ENCODE data around the gene SCNN1B. TPM values are rescaled to one million over a fixed set of nuclear protein-coding genes. Genes with fewer than 3 reads are reported as not detected.
"Not testable (repeated sequence)": the region's sequence is repeated elsewhere in the genome, so short reads cannot be mapped to it uniquely, and the experiment has no call there.

SCNN1B gene
- total RNA-seq, 1 donor from 2014 or later, result not detected

GRCh38 chr16:23373436-23374219, 71.5 kb downstream of the SCNN1B start:
- H3K4me3 Mint-ChIP-seq, result no peak overlapping the region
- H3K27ac Mint-ChIP-seq, result no peak overlapping the region
- H3K36me3 Mint-ChIP-seq (ENCODE audit: low read depth), result no peaks in the 10 kb centered on the region
- H3K9me3 Mint-ChIP-seq, result no peaks in the 10 kb centered on the region
- H3K4me1 Mint-ChIP-seq (ENCODE audit: low read depth), result no peaks in the 10 kb centered on the region
- intact Hi-C loops (cut with micrococcal nuclease), result no loop called here
- H3K27me3 Mint-ChIP-seq (ENCODE audit: insufficient read depth), result peaks cover under 1% of the 10 kb centered on the region
- DNase-seq (ENCODE audit: low spot score), result no peak

- Mint-ChIP-seq H3K4me3 (no peak overlapping the region), H3K9me3 (no peaks in the 10 kb centered on the region), H3K27ac (no peak overlapping the region), H3K27me3 (ENCODE audit: insufficient read depth) (no peaks in the 10 kb centered on the region), H3K36me3 (ENCODE audit: low read depth) (no peaks in the 10 kb centered on the region), H3K4me1 (ENCODE audit: low read depth) (no peaks in the 10 kb centered on the region)
- intact Hi-C loops (cut with micrococcal nuclease), result no loop called here
- no peak for DNase-seq (ENCODE audit: low spot score)
Measured at GRCh38 chr16:23374721-23375510, 72.8 kb downstream of the SCNN1B start.

- intact Hi-C loops (cut with micrococcal nuclease), result no loop called here
- no peak overlapping the region for H3K4me3 Mint-ChIP-seq
- no peaks in the 10 kb centered on the region for H3K36me3 Mint-ChIP-seq (ENCODE audit: low read depth)
- no peak for DNase-seq (ENCODE audit: low spot score)
- H3K27me3 Mint-ChIP-seq (ENCODE audit: insufficient read depth), result no peaks in the 10 kb centered on the region
- no peaks in the 10 kb centered on the region for H3K4me1 Mint-ChIP-seq (ENCODE audit: low read depth)
- H3K9me3 Mint-ChIP-seq, result no peaks in the 10 kb centered on the region
- H3K27ac Mint-ChIP-seq, result no peak overlapping the region
Measured at GRCh38 chr16:23375643-23376042, 73.5 kb downstream of the SCNN1B start.

GRCh38 chr16:23377071-23377931, 75.2 kb downstream of the SCNN1B start:
- Mint-ChIP-seq H3K27me3 (ENCODE audit: insufficient read depth) (no peaks in the 10 kb centered on the region), H3K27ac (no peak overlapping the region), H3K36me3 (ENCODE audit: low read depth) (no peaks in the 10 kb centered on the region), H3K9me3 (no peaks in the 10 kb centered on the region), H3K4me1 (ENCODE audit: low read depth) (no peaks in the 10 kb centered on the region), H3K4me3 (no peak overlapping the region)
- DNase-seq (ENCODE audit: low spot score), result no peak
- intact Hi-C loops (cut with micrococcal nuclease), result no loop called here

- no peaks in the 10 kb centered on the region for H3K4me1 Mint-ChIP-seq (ENCODE audit: low read depth)
- H3K4me3 Mint-ChIP-seq, result no peak overlapping the region
- H3K27ac Mint-ChIP-seq, result no peak overlapping the region
- no peaks in the 10 kb centered on the region for H3K36me3 Mint-ChIP-seq (ENCODE audit: low read depth)
- no peaks in the 10 kb centered on the region for H3K27me3 Mint-ChIP-seq (ENCODE audit: insufficient read depth)
- intact Hi-C loops (cut with micrococcal nuclease), result no loop called here
- DNase-seq (ENCODE audit: low spot score), result no peak
- H3K9me3 Mint-ChIP-seq, result no peaks in the 10 kb centered on the region
Measured at GRCh38 chr16:23378256-23378655, 76.2 kb downstream of the SCNN1B start.

GRCh38 chr16:23378921-23379320, 76.8 kb downstream of the SCNN1B start:
- no peaks in the 10 kb centered on the region for H3K36me3 Mint-ChIP-seq (ENCODE audit: low read depth)
- H3K9me3 Mint-ChIP-seq, result no peaks in the 10 kb centered on the region
- no peaks in the 10 kb centered on the region for H3K27me3 Mint-ChIP-seq (ENCODE audit: insufficient read depth)
- H3K4me3 Mint-ChIP-seq, result no peak overlapping the region
- intact Hi-C loops (cut with micrococcal nuclease), result no loop called here
- no peak overlapping the region for H3K27ac Mint-ChIP-seq
- DNase-seq (ENCODE audit: low spot score), result no peak
- H3K4me1 Mint-ChIP-seq (ENCODE audit: low read depth), result no peaks in the 10 kb centered on the region

- intact Hi-C loops (cut with micrococcal nuclease), result no loop called here
- Mint-ChIP-seq H3K27me3 (ENCODE audit: insufficient read depth) (no peaks in the 10 kb centered on the region), H3K4me1 (ENCODE audit: low read depth) (no peaks in the 10 kb centered on the region), H3K9me3 (no peaks in the 10 kb centered on the region), H3K27ac (no peak overlapping the region), H3K36me3 (ENCODE audit: low read depth) (no peaks in the 10 kb centered on the region), H3K4me3 (no peak overlapping the region)
- DNase-seq (ENCODE audit: low spot score), result no peak
Measured at GRCh38 chr16:23379707-23380106, 77.6 kb downstream of the SCNN1B start.

GRCh38 chr16:23380501-23380951, 78.4 kb downstream of the SCNN1B start:
- H3K9me3 Mint-ChIP-seq, result no peaks in the 10 kb centered on the region
- no peak for DNase-seq (ENCODE audit: low spot score)
- no peak overlapping the region for H3K27ac Mint-ChIP-seq
- no peaks in the 10 kb centered on the region for H3K36me3 Mint-ChIP-seq (ENCODE audit: low read depth)
- H3K4me1 Mint-ChIP-seq (ENCODE audit: low read depth), result no peaks in the 10 kb centered on the region
- intact Hi-C loops (cut with micrococcal nuclease), result no loop called here
- no peak overlapping the region for H3K4me3 Mint-ChIP-seq
- H3K27me3 Mint-ChIP-seq (ENCODE audit: insufficient read depth), result no peaks in the 10 kb centered on the region

- H3K9me3 Mint-ChIP-seq; H3K27me3 Mint-ChIP-seq (ENCODE audit: insufficient read depth); H3K27ac Mint-ChIP-seq; H3K4me1 Mint-ChIP-seq (ENCODE audit: low read depth); intact Hi-C loops (cut with micrococcal nuclease); DNase-seq (ENCODE audit: low spot score); H3K36me3 Mint-ChIP-seq (ENCODE audit: low read depth); H3K4me3 Mint-ChIP-seq: not testable (repeated sequence)
Measured at GRCh38 chr16:23381702-23382101, 79.6 kb downstream of the SCNN1B start.

- Mint-ChIP-seq H3K27ac (no peak overlapping the region), H3K27me3 (ENCODE audit: insufficient read depth) (no peaks in the 10 kb centered on the region), H3K4me3 (no peak overlapping the region), H3K9me3 (no peaks in the 10 kb centered on the region), H3K36me3 (ENCODE audit: low read depth) (no peaks in the 10 kb centered on the region), H3K4me1 (ENCODE audit: low read depth) (no peaks in the 10 kb centered on the region)
- intact Hi-C loops (cut with micrococcal nuclease), result no loop called here
- no peak for DNase-seq (ENCODE audit: low spot score)
Measured at GRCh38 chr16:23382279-23382678, 80.2 kb downstream of the SCNN1B start.

- H3K4me1 Mint-ChIP-seq (ENCODE audit: low read depth), result no peaks in the 10 kb centered on the region
- no peak overlapping the region for H3K27ac Mint-ChIP-seq
Measured at GRCh38 chr16:23383881-23384280, 81.8 kb downstream of the SCNN1B start.

GRCh38 chr16:23384878-23385277, 82.8 kb downstream of the SCNN1B start:
- intact Hi-C loops (cut with micrococcal nuclease), result no loop called here
- Mint-ChIP-seq H3K27ac (no peak overlapping the region), H3K27me3 (ENCODE audit: insufficient read depth) (no peaks in the 10 kb centered on the region), H3K4me3 (no peak overlapping the region), H3K36me3 (ENCODE audit: low read depth) (no peaks in the 10 kb centered on the region), H3K4me1 (ENCODE audit: low read depth) (no peaks in the 10 kb centered on the region), H3K9me3 (no peaks in the 10 kb centered on the region)
- no peak for DNase-seq (ENCODE audit: low spot score)

More at GRCh38 chr16:23383881-23384280, 81.8 kb downstream of the SCNN1B start:
- Mint-ChIP-seq H3K4me3 (no peak overlapping the region), H3K36me3 (ENCODE audit: low read depth) (no peaks in the 10 kb centered on the region), H3K27me3 (ENCODE audit: insufficient read depth) (no peaks in the 10 kb centered on the region), H3K9me3 (no peaks in the 10 kb centered on the region)
- no peak for DNase-seq (ENCODE audit: low spot score)
- intact Hi-C loops (cut with micrococcal nuclease), result no loop called here

Data from activated T-helper 1 cell treated with anti-CD3 and anti-CD28 coated beads, Interleukin-12 subunit alpha, Interleukin-12 subunit beta, Interleukin-2, Interleukin-4 antibody, amounts not matched to agents 30 ng/mL and 10 ng/mL and 1 ng/mL, durations not matched to agents 14 hours and 24 hours and 36 hours (primary cell).